NCI-H82 (cell line): Measurements from ENCODE around the gene LHFPL2.
"Not testable (repeated sequence)": the region's sequence is repeated elsewhere in the genome, so short reads cannot be mapped to it uniquely, and the experiment has no call there.

Experiments used
- DNase-seq: peaks from one replicate; lab custom pipeline; 2025; lab: John Stamatoyannopoulos, UW

LHFPL2 gene

GRCh38 chr5:78648359-78649210 is at the start of gene LHFPL2:
Gene LHFPL2 (minus strand): TSS chr5:78648772. CDS start chr5:78510213, 138,559 bp downstream.
- DNase-seq, result peak; percentile 81

- no peak for DNase-seq
Measured at GRCh38 chr5:78696637-78697036, 48.1 kb upstream of the LHFPL2 start.

- not testable (repeated sequence) for DNase-seq
Measured at GRCh38 chr5:78696052-78696451, 47.5 kb upstream of the LHFPL2 start.

- DNase-seq, result no peak
Measured at GRCh38 chr5:78693339-78693738, 44.8 kb upstream of the LHFPL2 start.

GRCh38 chr5:78691084-78691960 is 42.8 kb upstream of the LHFPL2 start:
- DNase-seq, result peak; percentile 75

GRCh38 chr5:78690253-78690972 is 41.8 kb upstream of the LHFPL2 start:
- peak; percentile 68 for DNase-seq

GRCh38 chr5:78689540-78690252 is 41.1 kb upstream of the LHFPL2 start:
- peak; percentile 42 for DNase-seq

GRCh38 chr5:78687514-78687913 is 38.9 kb upstream of the LHFPL2 start:
- DNase-seq, result not testable (repeated sequence)

- not testable (repeated sequence) for DNase-seq
Measured at GRCh38 chr5:78683905-78684304, 35.3 kb upstream of the LHFPL2 start.

- DNase-seq, result no peak
Measured at GRCh38 chr5:78679905-78680304, 31.3 kb upstream of the LHFPL2 start.

- no peak for DNase-seq
Measured at GRCh38 chr5:78677777-78678668, 29.5 kb upstream of the LHFPL2 start.

- DNase-seq, result no peak
Measured at GRCh38 chr5:78675956-78676730, 27.6 kb upstream of the LHFPL2 start.

- DNase-seq, result not testable (repeated sequence)
Measured at GRCh38 chr5:78673827-78674226, 25.3 kb upstream of the LHFPL2 start.

GRCh38 chr5:78672154-78672553 is 23.6 kb upstream of the LHFPL2 start:
- no peak for DNase-seq

GRCh38 chr5:78671609-78672008 is 23.0 kb upstream of the LHFPL2 start:
- DNase-seq, result no peak

GRCh38 chr5:78670701-78671269 is 22.2 kb upstream of the LHFPL2 start:
- DNase-seq, result no peak

GRCh38 chr5:78669331-78669730 is 20.8 kb upstream of the LHFPL2 start:
- no peak for DNase-seq

GRCh38 chr5:78667461-78668103 is 19.0 kb upstream of the LHFPL2 start:
- no peak for DNase-seq

GRCh38 chr5:78666975-78667374 is 18.4 kb upstream of the LHFPL2 start:
- not testable (repeated sequence) for DNase-seq
